Fibroblast of mammary gland (primary cell): ENCODE measurements around the gene MCTP2.
A peak's percentile ranks its signal among the peaks of the same experiment; 100 is the strongest.

Source experiments
- DNase-seq: peaks from one replicate; pipeline ENCODE4 v3.0.0-alpha.2; 2010; ENCODE audit warnings: low read depth
- H3K4me3 ChIP-seq: 2 replicates; pipeline ENCODE4 v1.5.1; 2011; ENCODE audit warnings: low read depth, mild to moderate bottlenecking, low read length, moderate library complexity; ENCODE audit not compliant: control insufficient read depth
- CTCF ChIP-seq: conservative IDR thresholded peaks from 2 replicates; pipeline ENCODE4 v1.5.1; 2011; ENCODE audit warnings: low read depth, low read length, inconsistent platforms; ENCODE audit not compliant: control insufficient read depth, insufficient read depth

MCTP2 gene

GRCh38 chr15:94387442-94387841, 156.1 kb downstream of the MCTP2 start:
- TF ChIP-seq CTCF: no peak
- DNase-seq: no peak
- no peak overlapping the region for H3K4me3 ChIP-seq

- H3K4me3 ChIP-seq: no peak overlapping the region
- TF ChIP-seq CTCF: no peak
- no peak for DNase-seq
These were observed 156.6 kb downstream of the MCTP2 start for GRCh38 chr15:94387849-94388441.

- peak; percentile 42 for DNase-seq
- no peak for TF ChIP-seq CTCF
- H3K4me3 ChIP-seq: no peak overlapping the region
These were observed 164.3 kb downstream of the MCTP2 start for GRCh38 chr15:94395640-94396039.

GRCh38 chr15:94397337-94397736, 166.0 kb downstream of the MCTP2 start:
- no peak overlapping the region for H3K4me3 ChIP-seq
- no peak for DNase-seq
- no peak for TF ChIP-seq CTCF

- no peak for DNase-seq
- H3K4me3 ChIP-seq: no peak overlapping the region
- no peak for TF ChIP-seq CTCF
These were observed 166.6 kb downstream of the MCTP2 start for GRCh38 chr15:94398001-94398400.

- H3K4me3 ChIP-seq: no peak overlapping the region
- no peak for DNase-seq
- TF ChIP-seq CTCF: no peak
These were observed 169.4 kb downstream of the MCTP2 start for GRCh38 chr15:94400526-94401298.
